Suprapubic skin (tissue), 4 donors: ENCODE data around the gene TTLL5. TPM values are rescaled to one million over a fixed set of nuclear protein-coding genes. Genes with fewer than 3 reads are reported as not detected.

Source experiments
- DNase-seq, 2 donors: peaks; one replicate each; pipeline ENCODE4 v3.0.0-alpha.2; 2019; ENCODE audit warnings: low spot score in 2 of 2
- H3K27ac ChIP-seq: fragments of 200-600 bp; sonication (generic); one replicate; pipeline ENCODE4 v1.5.1; 2019
- H3K27me3 ChIP-seq: fragments of 200-600 bp; sonication (generic); one replicate; pipeline ENCODE4 v1.5.1; 2019
- H3K36me3 ChIP-seq: fragments of 200-600 bp; sonication (generic); one replicate; pipeline ENCODE4 v1.5.1; 2019
- H3K4me1 ChIP-seq: fragments of 200-600 bp; sonication (generic); one replicate; pipeline ENCODE4 v1.5.1; 2019
- H3K4me3 ChIP-seq: fragments of 200-600 bp; sonication (generic); one replicate; pipeline ENCODE4 v1.5.1; 2019; ENCODE audit warnings: mild to moderate bottlenecking
- H3K9me3 ChIP-seq: fragments of 200-600 bp; sonication (generic); one replicate; pipeline ENCODE4 v1.5.1; 2019
- CTCF ChIP-seq, 2 donors: fragments of 200-600 bp in 1 of 2; fragments of 450-650 bp in 1 of 2; sonication (generic) in 1 of 2; IDR thresholded peaks; one replicate each; pipeline ENCODE4 v1.5.1; 2016 to 2019; ENCODE audit warnings: antibody characterized with exemption in 2 of 2, mild to moderate bottlenecking in 1 of 2, moderate library complexity in 1 of 2
- EP300 ChIP-seq: sonication (generic); formaldehyde crosslinking; IDR thresholded peaks from one replicate; pipeline ENCODE4 v1.6.1; 2017; ENCODE audit warnings: antibody characterized with exemption
- POLR2A ChIP-seq, 2 donors: fragments of 450-650 bp; IDR thresholded peaks; one replicate each; pipeline ENCODE4 v1.6.1; 2017; ENCODE audit warnings: antibody characterized with exemption in 2 of 2, mild to moderate bottlenecking in 2 of 2, moderate library complexity in 2 of 2
- POLR2AphosphoS5 ChIP-seq, 3 donors: sonication (generic); formaldehyde crosslinking; IDR thresholded peaks; one replicate each; pipeline ENCODE4 v1.6.1; 2017; ENCODE audit warnings: antibody characterized with exemption in 3 of 3
- WGBS: methylation state at CpG from one replicate; pipeline ENCODE4 v1.1.5; 2018; 5-methylcytosine and 5-hydroxymethylcytosine counted together
- total RNA-seq, 4 donors: library from RNA; depleted of rRNA; stranded (reverse); fragments of >200 nt; gene quantifications; one replicate each; pipeline ENCODE4 v1.1.0, GENCODE V29; 2016

Gene TTLL5
- total RNA-seq, 4 donors from 2014 or later, result 24.4 to 56.4 (median 34.8) TPM

GRCh38 chr14:75655235-75655634 is 5.8 kb upstream of the TTLL5 start:
- H3K4me1 ChIP-seq, result peaks cover 17% of the 10 kb centered on the region
- no peak for TF ChIP-seq EP300
- no peak for TF ChIP-seq POLR2A (IDR thresholded peaks at IDR 0.05)
- no peak for TF ChIP-seq POLR2AphosphoS5 (IDR thresholded peaks at IDR 0.05)
- no peak for TF ChIP-seq CTCF (IDR thresholded peaks at IDR 0.05)
- no peak overlapping the region for H3K4me3 ChIP-seq
- DNase-seq, result no peak
- H3K36me3 ChIP-seq, result peaks cover 48% of the 10 kb centered on the region
- H3K27me3 ChIP-seq, result no peaks in the 10 kb centered on the region
- H3K27ac ChIP-seq, result no peak overlapping the region
- WGBS, result 0% methylated on average over 1 of the region's 1 CpG
- no peaks in the 10 kb centered on the region for H3K9me3 ChIP-seq

GRCh38 chr14:75657331-75657730 is 3.7 kb upstream of the TTLL5 start:
- Histone ChIP-seq H3K4me1 (peaks cover 28% of the 10 kb centered on the region), H3K27ac (no peak overlapping the region), H3K9me3 (no peaks in the 10 kb centered on the region), H3K4me3 (no peak overlapping the region), H3K27me3 (no peaks in the 10 kb centered on the region), H3K36me3 (peaks cover 28% of the 10 kb centered on the region)
- no peak for DNase-seq
- WGBS, result 73% methylated on average over 4 of the region's 4 CpGs
- TF ChIP-seq POLR2AphosphoS5 (IDR thresholded peaks at IDR 0.05), result no peak
- TF ChIP-seq CTCF (IDR thresholded peaks at IDR 0.05), result no peak
- no peak for TF ChIP-seq EP300
- TF ChIP-seq POLR2A (IDR thresholded peaks at IDR 0.05), result no peak

GRCh38 chr14:75658957-75659356 is 2.1 kb upstream of the TTLL5 start:
- H3K4me1 ChIP-seq, result peaks cover 29% of the 10 kb centered on the region
- no peak overlapping the region for H3K4me3 ChIP-seq
- peaks cover 19% of the 10 kb centered on the region for H3K36me3 ChIP-seq
- TF ChIP-seq EP300, result no peak
- no peak for TF ChIP-seq CTCF (IDR thresholded peaks at IDR 0.05)
- no peak for TF ChIP-seq POLR2AphosphoS5 (IDR thresholded peaks at IDR 0.05)
- no peak for TF ChIP-seq POLR2A (IDR thresholded peaks at IDR 0.05)
- WGBS, result 89% methylated on average over 2 of the region's 2 CpGs
- H3K27me3 ChIP-seq, result no peaks in the 10 kb centered on the region
- no peak for DNase-seq
- H3K27ac ChIP-seq, result no peak overlapping the region
- no peaks in the 10 kb centered on the region for H3K9me3 ChIP-seq

- peak overlapping the region; percentile 81 for H3K27ac ChIP-seq
- DNase-seq, result no peak
- no peaks in the 10 kb centered on the region for H3K27me3 ChIP-seq
- H3K4me1 ChIP-seq, result peaks cover 27% of the 10 kb centered on the region
- no peaks in the 10 kb centered on the region for H3K9me3 ChIP-seq
- no peak for TF ChIP-seq POLR2A (IDR thresholded peaks at IDR 0.05)
- no peak for TF ChIP-seq CTCF (IDR thresholded peaks at IDR 0.05)
- no peak for TF ChIP-seq POLR2AphosphoS5 (IDR thresholded peaks at IDR 0.05)
- TF ChIP-seq EP300, result no peak
- H3K36me3 ChIP-seq, result peaks cover 15% of the 10 kb centered on the region
- WGBS, result 21% methylated on average over 4 of the region's 4 CpGs
- peak overlapping the region; percentile 66 for H3K4me3 ChIP-seq
Observed at GRCh38 chr14:75660238-75660629, 812 bp upstream of the TTLL5 start.

- WGBS, result under 1% methylated on average over 18 of the region's 18 CpGs
- TF ChIP-seq POLR2A (IDR thresholded peaks at IDR 0.05) (no peak), CTCF (IDR thresholded peaks at IDR 0.05) (no peak), POLR2AphosphoS5 (IDR thresholded peaks at IDR 0.05) (no peak), EP300 (no peak)
Observed at GRCh38 chr14:75661499-75661814, 411 bp downstream of the TTLL5 start.

More at GRCh38 chr14:75661499-75661814, 411 bp downstream of the TTLL5 start:
- DNase-seq, result no peak
- Histone ChIP-seq H3K9me3 (no peaks in the 10 kb centered on the region), H3K36me3 (peaks cover 18% of the 10 kb centered on the region), H3K4me1 (peaks cover 27% of the 10 kb centered on the region), H3K27me3 (no peaks in the 10 kb centered on the region), H3K27ac (peak overlapping the region; percentile 81), H3K4me3 (peak overlapping the region; percentile 66)
